NCI-H2107 treated with DMSO at 0.1 percent for 48 hours (cell line): ENCODE measurements around the gene SYNGR3.
"Not testable (repeated sequence)": the region's sequence is repeated elsewhere in the genome, so short reads cannot be mapped to it uniquely, and the experiment has no call there.

ENCODE experiments used
- DNase-seq: peaks from one replicate; lab custom pipeline; 2025; ENCODE audit not compliant: unreplicated experiment; lab: John Stamatoyannopoulos, UW

Gene SYNGR3

DNA sequence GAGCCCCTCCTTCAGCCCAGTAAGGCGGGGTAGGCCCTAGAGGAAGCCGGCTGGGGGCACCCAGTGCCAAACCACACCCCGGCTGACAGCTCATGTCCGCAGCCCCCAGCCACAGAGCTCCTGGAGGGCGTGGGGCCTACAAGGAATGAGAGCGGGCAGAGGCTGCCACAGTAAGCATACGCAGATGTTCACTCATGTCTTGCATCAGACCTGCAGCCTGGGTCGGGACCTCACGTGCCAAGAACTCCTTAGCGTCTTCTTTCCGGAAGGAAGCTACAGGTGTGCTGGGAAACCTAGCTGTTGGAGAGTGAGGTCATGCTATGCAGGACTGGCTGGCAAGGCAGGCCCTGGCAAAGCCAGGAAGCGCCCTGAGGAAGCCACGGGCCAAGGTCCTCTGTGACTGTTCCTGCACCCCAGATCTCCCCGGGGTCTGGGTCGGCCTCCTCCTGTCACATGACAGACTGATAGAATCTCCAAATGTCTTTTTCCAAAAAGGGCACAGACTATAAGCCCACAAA lies 18.3 kb downstream of the SYNGR3 start:
- DNase-seq: no peak

DNA sequence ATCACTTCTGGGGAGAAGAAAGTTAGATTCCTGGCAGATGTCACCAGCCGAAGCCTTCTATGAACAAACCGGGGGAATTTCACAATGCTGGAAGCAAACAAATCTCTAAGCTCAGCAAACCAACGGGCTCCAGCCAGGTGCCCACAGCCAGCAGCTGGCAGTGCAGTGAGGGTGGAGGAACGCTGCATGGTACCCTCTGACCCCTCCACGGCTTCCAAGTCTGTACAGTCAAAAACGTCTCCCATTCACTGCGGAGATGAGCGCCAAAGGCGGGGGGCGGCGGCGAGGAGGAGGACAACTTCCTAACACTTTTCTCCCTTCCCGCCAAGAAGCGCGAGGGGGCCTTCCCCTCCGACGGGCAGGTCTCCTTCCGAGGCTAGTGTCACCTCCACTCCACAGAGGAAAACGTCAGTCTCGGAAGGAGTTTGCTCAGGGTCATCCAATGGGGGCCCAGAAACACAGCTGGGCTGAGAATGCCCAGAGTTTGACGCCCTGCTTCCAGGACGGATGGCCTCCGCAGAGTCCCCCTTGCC lies 18.9 kb downstream of the SYNGR3 start:
- DNase-seq: no peak

DNA sequence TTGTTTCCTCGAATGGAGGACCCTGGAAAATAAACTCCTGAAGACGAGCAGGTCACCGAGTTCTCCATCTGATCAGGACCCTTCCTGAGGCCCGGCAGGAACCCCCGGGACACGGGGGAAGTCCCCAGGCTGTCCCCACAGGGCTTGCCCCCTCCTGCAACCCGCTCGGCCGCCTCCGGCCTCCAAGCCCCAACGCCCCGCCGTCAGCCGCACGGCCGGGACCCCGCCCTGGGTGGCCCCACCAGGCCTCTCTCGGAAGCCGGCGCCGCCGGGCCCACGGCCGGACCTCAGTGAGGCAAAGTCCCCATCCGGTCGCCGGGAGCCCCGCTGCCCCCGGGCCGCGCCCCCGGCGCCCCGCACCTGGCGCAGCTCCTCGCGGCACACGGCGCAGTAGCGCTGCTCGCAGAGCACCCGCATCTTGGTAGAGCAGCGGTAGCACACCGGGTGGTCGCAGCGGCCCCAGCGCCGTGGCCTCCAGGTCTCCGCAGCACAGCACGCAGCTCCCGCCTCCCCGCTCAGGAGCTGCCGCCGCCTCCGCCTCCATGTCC lies 19.5 kb downstream of the SYNGR3 start:
- DNase-seq: no peak

DNA sequence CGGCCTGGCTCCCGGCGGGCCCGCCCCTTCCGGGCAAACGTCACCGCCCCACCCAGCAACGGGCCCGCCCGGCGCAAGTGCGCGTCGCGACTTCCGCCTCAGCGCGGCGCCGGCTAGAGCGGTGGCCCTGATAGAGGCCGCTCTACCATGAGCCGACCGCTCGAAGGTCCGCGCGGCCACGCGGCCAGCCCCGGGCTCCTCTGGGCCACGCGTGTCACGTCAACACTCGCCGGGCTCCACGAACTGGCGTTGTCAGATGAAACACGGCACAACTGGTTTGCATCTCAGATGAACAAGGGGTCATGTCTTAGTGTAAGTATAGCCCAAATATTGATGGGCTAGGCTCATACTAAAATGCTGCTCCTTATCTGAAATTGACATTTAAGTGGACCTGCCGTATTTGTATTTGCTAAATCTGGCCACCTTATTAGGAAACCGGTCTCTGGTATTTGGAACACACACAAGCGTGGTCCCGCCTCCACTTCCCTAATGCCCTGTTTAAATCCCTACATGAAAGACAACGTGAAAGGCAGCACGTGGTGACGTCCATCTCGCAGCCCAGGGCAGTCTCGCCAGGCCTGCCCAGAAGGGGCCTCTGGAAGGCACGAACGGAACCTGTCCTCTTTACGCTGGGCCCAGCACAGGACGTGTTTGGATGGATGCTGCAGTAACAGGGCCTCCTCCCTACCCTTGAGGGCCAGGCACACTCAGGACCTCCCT lies 20.2 kb downstream of the SYNGR3 start, which contains the start of gene ZNF598:
ZNF598 (minus strand) TSS at position 31 of the 720 bp plus-strand sequence.
- DNase-seq: peak; percentile 35

DNA sequence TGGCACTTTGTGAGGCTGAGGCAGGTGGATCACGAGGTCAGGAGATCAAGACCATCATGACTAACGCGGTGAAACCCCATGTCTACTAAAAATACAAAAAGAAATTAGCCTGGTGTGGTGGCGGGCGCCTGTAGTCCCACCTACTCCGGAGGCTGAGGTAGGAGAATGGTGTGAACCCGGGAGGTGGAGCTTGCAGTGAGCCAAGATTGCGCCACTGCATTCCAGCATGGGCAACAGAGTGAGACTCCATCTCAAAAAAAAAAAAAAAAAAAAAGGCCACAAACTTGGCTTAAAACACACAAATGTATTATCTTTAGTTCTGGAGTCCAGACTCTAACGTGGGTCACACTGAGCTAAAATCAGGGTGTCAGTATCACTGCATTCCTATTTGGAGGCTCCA lies 22.0 kb downstream of the SYNGR3 start:
- DNase-seq: not testable (repeated sequence)

DNA sequence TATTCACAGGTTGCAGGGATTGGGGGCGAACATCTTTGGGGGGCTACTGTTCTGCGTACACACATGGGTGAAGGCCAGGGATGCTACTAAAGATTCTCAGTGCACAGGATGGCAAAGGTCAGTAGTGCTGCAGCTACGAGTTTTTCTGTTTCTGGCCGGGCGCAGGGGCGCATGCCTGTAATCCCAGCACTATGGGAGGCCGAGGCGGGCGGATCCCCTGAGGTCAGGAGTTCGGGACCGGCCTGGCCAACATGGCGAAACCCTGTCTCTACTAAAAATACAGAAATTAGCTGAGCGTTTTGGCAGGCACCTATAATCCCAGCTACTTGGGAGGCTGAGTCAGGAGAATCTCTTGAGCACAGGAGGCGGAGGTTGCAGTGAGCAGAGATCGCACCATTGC lies 23.8 kb downstream of the SYNGR3 start:
- DNase-seq: no peak

DNA sequence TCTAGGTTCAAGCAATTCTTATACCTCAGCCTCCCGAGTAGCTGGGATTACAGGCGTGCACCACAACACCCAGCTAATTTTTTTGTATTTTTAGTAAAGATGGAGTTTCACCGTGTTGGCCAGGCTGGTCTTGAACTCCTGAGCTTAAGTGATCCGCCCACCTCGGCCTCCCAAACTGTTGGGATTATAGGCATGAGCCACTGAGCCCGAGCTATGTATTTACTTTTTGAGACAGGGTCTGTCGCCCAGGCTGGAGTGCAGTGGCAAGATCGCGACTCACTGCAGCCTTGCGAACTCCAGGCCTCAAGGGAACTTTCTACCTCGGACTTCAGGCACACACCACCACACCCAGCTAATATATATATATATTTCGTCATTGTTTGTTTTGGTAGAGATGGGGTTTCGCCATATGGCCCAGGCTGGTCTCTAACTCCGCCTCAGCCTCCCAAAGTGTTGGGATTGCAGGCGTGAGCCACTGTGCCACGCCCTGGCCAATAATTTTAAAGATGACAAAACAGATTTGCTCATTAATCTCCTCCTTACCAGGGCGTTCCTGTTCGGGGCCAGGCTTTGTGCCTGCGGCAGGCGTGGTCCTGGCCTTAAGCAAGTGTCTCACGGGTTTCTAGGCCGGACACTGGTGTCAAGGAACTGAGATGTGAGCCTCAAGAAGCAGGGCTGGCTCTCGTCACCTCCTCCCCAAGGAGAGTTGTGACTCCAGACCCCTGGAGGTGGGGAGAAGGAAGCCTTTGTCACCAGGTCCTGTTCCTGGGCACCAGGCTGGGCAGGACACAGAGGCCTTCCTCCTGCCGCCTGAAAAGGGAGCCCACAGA lies 25.6 kb downstream of the SYNGR3 start:
- no peak for DNase-seq

DNA sequence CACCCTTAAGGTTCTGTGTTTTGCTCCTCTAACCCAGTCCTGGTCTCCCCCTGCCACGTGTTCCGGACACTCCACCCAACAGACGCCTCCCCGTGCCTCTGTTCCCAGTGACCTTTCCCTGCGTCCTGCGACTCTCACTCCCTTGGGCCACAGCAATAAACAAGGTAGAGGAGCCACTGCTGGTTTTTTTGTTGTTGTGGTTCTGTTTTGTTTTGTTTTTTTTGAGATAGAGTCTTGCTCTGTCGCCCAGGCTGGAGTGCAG lies 26.1 kb downstream of the SYNGR3 start:
- DNase-seq: no peak

DNA sequence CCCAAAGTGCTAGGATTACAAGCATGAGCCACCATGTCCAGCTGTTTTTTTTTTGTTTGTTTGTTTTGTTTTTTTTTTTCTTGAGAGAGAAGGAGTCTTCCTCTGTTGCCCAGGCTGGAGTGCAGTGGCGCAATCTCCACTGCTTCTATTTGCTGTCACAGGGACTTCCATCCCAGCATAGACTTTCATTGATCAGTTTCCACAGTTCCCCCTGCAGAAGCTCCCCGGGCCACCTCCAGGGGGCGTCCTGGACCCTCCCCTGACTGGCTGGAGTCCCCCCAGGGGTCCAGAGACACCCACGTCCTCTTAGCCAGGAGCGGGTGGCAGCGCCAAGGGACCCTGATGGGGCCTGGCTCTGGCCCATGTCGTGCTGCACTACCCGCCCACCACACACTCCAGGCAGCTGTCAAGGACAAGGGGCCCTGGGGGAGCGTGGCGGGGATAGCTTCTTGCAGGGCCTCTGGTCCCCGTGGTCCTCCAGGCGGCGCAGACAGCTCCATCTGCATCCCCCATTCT lies 26.7 kb downstream of the SYNGR3 start:
- DNase-seq: no peak

DNA sequence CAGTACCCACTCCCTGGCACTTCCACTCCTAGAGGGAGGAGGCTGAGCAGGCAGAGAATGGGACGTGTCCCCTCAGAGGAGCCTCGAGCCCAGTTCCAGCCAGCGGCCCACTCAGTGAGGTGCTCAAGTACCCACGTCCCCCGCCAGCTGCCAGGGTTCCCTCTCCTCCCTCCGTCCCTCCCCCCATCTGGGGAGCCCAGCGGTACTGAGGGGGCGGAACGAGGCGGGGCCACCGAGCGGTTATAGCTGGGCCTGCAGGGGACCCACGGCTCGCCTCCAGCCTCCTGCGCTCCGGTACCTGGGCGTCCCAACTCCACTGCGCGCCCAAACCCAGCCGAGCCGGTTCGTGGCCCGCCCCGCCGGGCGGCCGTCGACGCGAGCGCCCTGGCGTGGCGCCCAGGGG lies 29.7 kb downstream of the SYNGR3 start, which contains the start of gene NPW:
NPW (plus strand) TSS at position 268 of the 403 bp plus-strand sequence.
- DNase-seq: no peak

DNA sequence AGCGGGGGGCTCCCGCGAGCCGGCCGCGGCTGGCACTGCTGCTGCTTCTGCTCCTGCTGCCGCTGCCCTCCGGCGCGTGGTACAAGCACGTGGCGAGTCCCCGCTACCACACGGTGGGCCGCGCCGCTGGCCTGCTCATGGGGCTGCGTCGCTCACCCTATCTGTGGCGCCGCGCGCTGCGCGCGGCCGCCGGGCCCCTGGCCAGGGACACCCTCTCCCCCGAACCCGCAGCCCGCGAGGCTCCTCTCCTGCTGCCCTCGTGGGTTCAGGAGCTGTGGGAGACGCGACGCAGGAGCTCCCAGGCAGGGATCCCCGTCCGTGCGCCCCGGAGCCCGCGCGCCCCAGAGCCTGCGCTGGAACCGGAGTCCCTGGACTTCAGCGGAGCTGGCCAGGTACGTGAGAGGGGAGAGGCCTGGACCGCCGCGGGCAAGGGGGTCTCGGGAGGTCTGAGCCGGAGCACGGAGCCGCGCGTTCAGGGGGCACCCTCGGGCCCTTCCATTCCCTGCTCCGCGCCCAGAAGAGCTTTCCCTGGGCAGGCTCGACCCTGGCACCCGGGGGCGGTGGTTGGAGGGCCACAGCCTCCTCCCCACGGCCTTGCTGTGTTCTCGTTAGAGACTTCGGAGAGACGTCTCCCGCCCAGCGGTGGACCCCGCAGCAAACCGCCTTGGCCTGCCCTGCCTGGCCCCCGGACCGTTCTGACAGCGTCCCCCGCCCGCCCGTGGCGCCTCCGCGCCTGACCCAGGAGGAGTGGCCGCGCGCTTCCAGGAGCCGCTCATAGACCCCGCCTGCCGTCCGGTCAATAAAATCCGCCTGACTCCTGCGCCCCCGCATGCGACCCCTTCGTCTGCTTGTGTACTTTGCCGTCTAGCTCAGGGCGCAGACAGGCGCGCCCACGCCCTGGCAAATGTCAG lies 30.4 kb downstream of the SYNGR3 start:
- DNase-seq: no peak

DNA sequence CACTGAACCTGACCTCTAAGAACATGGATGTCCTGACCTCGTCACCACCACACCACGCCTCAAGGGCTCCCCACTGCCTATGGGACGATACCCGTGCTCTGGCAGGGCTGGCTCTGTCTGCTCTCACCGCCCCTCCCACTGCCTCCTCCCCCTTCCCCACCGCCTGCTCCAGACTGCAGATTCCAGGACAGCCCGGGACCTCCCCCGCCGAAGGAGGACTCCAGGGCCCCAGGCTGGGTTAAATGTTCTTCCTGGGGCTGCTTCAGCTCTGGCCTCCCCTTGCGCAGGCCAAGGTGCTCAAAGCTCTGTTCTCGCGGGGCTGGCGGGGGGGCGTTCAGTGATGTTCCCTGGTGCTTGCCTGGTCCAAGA lies 32.9 kb downstream of the SYNGR3 start:
- no peak for DNase-seq

DNA sequence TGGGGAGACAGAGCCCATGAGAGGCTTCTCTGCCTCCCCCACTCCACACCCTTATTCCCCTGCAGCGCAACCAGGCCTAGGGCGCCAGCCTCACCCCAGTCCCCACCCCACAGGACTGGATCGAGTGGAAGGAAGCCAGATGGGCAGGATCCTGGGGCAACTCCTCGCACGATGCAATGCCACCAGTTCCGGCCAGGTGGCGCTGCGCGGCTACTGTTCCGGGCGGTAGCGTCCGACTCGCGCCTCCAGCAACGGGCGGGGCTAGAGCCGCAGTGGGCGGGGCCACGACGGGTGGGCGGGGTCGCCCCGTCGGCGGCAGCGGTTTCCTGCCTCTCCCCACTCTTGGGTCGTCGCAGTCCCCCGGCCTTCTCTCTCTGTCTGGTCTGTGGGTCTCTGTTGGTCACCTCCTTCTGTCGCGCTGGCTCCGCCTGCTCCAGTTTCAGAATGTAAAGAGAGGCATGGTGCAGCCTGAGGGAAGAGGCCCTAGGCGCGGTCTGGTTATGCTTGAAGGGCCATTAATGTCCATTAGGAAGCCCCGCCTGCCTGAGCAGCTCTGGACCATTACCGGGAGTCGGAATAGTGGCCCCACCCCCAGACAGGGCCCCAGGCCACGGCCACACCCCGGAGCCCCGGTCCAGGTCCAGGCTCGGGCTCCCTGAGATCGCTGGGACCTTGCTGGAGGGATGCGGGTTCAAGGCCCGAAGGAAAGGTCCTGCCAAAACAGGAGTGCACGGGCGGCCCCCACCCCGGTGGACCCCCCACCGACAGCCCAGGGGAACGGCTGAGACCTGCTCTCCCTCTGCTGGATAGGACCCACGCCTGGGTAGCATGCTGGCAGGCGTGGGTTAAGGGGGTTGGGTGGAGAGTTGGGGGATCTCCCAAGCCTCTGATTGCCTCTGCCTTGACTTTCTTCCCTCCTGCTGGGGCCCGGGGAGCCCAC lies 33.6 kb downstream of the SYNGR3 start:
- peak; percentile 40 for DNase-seq

DNA sequence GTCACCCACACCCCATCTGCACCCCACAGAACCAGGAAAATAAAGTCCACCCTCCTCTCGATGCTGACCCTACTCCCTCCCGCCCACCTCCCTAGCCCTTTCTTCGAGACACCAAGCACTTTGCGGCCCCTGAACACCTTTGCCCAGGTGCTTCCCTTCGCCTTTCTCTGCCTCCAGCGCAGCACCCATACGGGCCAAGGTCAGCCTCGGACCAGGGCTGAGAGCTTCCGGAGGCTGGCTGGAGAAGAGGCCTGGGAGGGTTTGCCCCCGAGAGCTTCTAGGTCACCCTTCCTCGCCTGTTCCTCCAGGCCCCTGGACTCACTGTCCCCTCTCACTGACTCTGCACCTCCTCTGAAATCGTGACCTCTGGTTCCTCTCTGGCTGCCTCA lies 34.3 kb downstream of the SYNGR3 start:
- no peak for DNase-seq

DNA sequence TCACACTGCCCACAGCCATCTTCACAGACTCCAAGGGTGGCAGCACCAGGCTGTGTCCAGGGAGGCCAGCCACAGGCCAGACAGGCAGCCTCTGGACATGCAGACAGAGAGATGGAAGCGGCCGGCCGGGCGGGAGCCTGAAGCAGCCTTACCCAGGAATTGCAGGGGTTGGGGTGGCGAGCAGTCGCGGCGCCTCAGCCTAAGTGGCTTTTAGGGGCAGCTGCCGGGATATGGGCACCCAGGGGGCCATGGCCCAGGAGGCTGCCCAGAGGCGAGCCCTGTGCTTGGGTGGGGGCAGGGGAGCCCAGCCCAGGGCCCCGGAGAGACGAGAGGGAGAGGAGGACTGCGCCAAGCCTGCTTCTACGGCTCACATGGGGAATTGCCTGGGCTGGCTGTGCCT lies 35.5 kb downstream of the SYNGR3 start:
- no peak for DNase-seq

DNA sequence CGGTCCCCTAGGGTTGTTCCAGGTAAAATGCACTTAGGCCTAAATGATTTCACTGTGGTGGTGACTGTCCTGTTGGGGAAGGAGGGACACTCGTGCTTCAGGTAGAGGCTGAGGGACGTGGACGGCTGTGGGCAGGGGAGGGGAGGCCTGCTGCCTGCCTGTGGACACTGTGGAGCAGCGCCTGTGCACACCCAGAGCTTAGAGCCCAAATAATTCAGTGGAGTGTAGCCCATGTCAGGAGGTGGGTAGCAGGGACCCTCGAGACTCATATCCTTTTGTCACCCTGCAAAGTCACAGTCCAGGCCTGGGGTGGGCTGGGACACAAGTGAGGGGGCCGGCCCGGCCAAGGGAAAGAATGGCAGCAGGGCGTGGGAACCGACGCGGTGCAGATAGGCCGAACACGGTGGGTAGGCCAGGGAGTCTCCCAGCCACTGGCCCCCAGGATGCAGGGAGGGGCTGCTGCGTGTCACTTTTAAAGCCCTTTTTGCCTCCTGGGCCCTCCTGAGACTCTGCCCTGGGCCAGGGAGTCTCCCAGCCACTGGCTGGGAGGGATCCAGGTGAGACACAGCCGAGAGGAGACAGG lies 36.2 kb downstream of the SYNGR3 start:
- DNase-seq: no peak

DNA sequence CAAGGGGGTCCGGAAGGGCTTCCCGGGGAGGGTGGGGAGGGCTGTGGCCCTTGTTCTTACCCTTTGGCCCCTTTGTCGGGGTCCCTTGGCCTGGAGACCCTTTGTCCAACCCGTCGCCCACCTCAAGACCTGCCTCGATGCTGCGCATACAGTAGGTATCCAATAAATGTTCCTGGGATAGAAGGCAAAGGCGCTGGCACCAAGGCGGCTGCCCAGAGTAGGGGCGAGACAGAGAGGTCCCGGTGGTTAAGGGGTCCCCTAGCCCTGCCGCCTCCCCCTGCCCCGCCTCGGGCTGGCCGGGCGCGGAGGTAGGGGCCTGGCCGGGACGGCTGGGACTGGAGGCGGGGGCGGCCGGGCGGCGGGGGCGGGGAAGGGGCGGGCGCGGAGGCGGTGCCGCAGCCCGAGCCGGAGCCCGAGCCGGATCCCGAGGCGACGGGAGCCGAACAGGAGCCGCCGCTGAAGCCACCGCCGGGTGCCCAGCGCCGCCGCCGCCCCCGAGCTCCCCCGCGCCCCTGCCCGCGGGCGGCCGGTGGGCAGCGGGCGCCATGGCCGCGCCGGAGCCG lies 36.8 kb downstream of the SYNGR3 start, which contains the start of gene NHERF2:
NHERF2 (plus strand) TSS at position 442 of the 563 bp plus-strand sequence; CDS start at position 546, 104 bp downstream.
- no peak for DNase-seq
